GM04503 (cell line): ENCODE measurements around the gene SPRR1A.

Experiments
- DNase-seq: peaks from one replicate; pipeline ENCODE4 v3.0.0-alpha.2; 2012; ENCODE audit warnings: low read depth

Gene SPRR1A

GRCh38 chr1:152983743-152984142, at the start of gene SPRR1A:
SPRR1A (plus strand) TSS chr1:152984081; CDS start chr1:152985231, 1,150 bp downstream.
- DNase-seq: no peak

GRCh38 chr1:152940614-152941013, 43.3 kb upstream of the SPRR1A start:
- no peak for DNase-seq

- no peak for DNase-seq
Measured at GRCh38 chr1:152941037-152941711, 42.7 kb upstream of the SPRR1A start.

- no peak for DNase-seq
Measured at GRCh38 chr1:152942161-152942560, 41.7 kb upstream of the SPRR1A start.

GRCh38 chr1:152946248-152946647, 37.6 kb upstream of the SPRR1A start:
- DNase-seq: no peak

GRCh38 chr1:152946651-152947256, 37.1 kb upstream of the SPRR1A start, which contains the start of gene SPRR5:
SPRR5 (plus strand) TSS chr1:152947206; CDS start chr1:152948555, 1,349 bp downstream.
- DNase-seq: no peak

- DNase-seq: no peak
Measured at GRCh38 chr1:152951711-152952110, 32.2 kb upstream of the SPRR1A start.

GRCh38 chr1:152953761-152954160, 30.1 kb upstream of the SPRR1A start:
- DNase-seq: no peak

GRCh38 chr1:152954436-152954835, 29.4 kb upstream of the SPRR1A start:
- DNase-seq: no peak

GRCh38 chr1:152957561-152957960, 26.3 kb upstream of the SPRR1A start:
- DNase-seq: no peak

GRCh38 chr1:152959273-152959672, 24.6 kb upstream of the SPRR1A start:
- no peak for DNase-seq

GRCh38 chr1:152959801-152960451, 24.0 kb upstream of the SPRR1A start:
- DNase-seq: no peak

- no peak for DNase-seq
Measured at GRCh38 chr1:152960452-152961044, 23.3 kb upstream of the SPRR1A start.

GRCh38 chr1:152961226-152961891, 22.5 kb upstream of the SPRR1A start:
- DNase-seq: no peak

GRCh38 chr1:152962876-152963415, 20.9 kb upstream of the SPRR1A start:
- no peak for DNase-seq

- DNase-seq: no peak
Measured at GRCh38 chr1:152964536-152964935, 19.3 kb upstream of the SPRR1A start.

- no peak for DNase-seq
Measured at GRCh38 chr1:152965853-152966252, 18.0 kb upstream of the SPRR1A start.

GRCh38 chr1:152967201-152967600, 16.7 kb upstream of the SPRR1A start:
- no peak for DNase-seq

GRCh38 chr1:152968248-152968647, 15.6 kb upstream of the SPRR1A start:
- no peak for DNase-seq

GRCh38 chr1:152969036-152969435, 14.8 kb upstream of the SPRR1A start:
- no peak for DNase-seq

- no peak for DNase-seq
Measured at GRCh38 chr1:152970495-152970894, 13.4 kb upstream of the SPRR1A start, which contains the start of gene SPRR4. SPRR4 (plus strand) TSS chr1:152970648; CDS start chr1:152971891, 1,243 bp downstream.
